GM19397 (cell line): ENCODE results near the gene PAFAH1B2.
"Not testable (repeated sequence)": the region's sequence is repeated elsewhere in the genome, so short reads cannot be mapped to it uniquely, and the experiment has no call there.

Source experiments
- ATAC-seq: cut with Tn5 transposase; IDR thresholded peaks from one replicate; pipeline ENCODE4 v1.9.1; 2021; ENCODE audit warnings: mild to moderate bottlenecking, moderate library complexity; ENCODE audit not compliant: unreplicated experiment

The PAFAH1B2 gene

GRCh38 chr11:117143871-117144476 is at the start of gene PAFAH1B2:
Gene PAFAH1B2 (plus strand): TSS chr11:117144287. CDS start chr11:117152448, 8,161 bp downstream.
- ATAC-seq, result peak; percentile 97

- no peak for ATAC-seq
Measured at GRCh38 chr11:117094776-117095175, 49.3 kb upstream of the PAFAH1B2 start.

GRCh38 chr11:117095284-117096161 is 48.6 kb upstream of the PAFAH1B2 start:
- no peak for ATAC-seq

- ATAC-seq, result peak; percentile 22
Measured at GRCh38 chr11:117096201-117096991, 47.7 kb upstream of the PAFAH1B2 start.

GRCh38 chr11:117097014-117097388 is 47.1 kb upstream of the PAFAH1B2 start:
- ATAC-seq, result no peak

GRCh38 chr11:117097389-117098268 is 46.5 kb upstream of the PAFAH1B2 start:
- ATAC-seq, result peak; percentile 35

- ATAC-seq, result peak; percentile 86
Measured at GRCh38 chr11:117098269-117099232, 45.5 kb upstream of the PAFAH1B2 start, which contains the start of gene SIK3. Gene SIK3 (minus strand): TSS chr11:117098428. CDS start chr11:117098415, 13 bp downstream.

- no peak for ATAC-seq
Measured at GRCh38 chr11:117099696-117100095, 44.4 kb upstream of the PAFAH1B2 start.

GRCh38 chr11:117100556-117100955 is 43.5 kb upstream of the PAFAH1B2 start:
- ATAC-seq, result no peak

- no peak for ATAC-seq
Measured at GRCh38 chr11:117107701-117108590, 36.1 kb upstream of the PAFAH1B2 start.

- no peak for ATAC-seq
Measured at GRCh38 chr11:117110294-117110950, 33.7 kb upstream of the PAFAH1B2 start.

- ATAC-seq, result not testable (repeated sequence)
Measured at GRCh38 chr11:117112497-117112896, 31.6 kb upstream of the PAFAH1B2 start.

- ATAC-seq, result not testable (repeated sequence)
Measured at GRCh38 chr11:117112939-117113338, 31.1 kb upstream of the PAFAH1B2 start.

GRCh38 chr11:117117681-117118080 is 26.4 kb upstream of the PAFAH1B2 start:
- no peak for ATAC-seq

GRCh38 chr11:117121176-117121575 is 22.9 kb upstream of the PAFAH1B2 start:
- ATAC-seq, result no peak

- ATAC-seq, result no peak
Measured at GRCh38 chr11:117122556-117122955, 21.5 kb upstream of the PAFAH1B2 start.

GRCh38 chr11:117126223-117126965 is 17.7 kb upstream of the PAFAH1B2 start:
- ATAC-seq, result no peak
